Cerebellar nuclear complex (tissue), 1 donor: ENCODE data around the gene WDR18.

ENCODE experiments used
- DNase-seq, 2 experiments: peaks; one replicate each; lab custom pipeline; 2025; lab: John Stamatoyannopoulos, UW

The WDR18 gene

GRCh38 chr19:991932-992669, 8.0 kb downstream of the WDR18 start:
- no peak for DNase-seq

GRCh38 chr19:992670-993055, 8.5 kb downstream of the WDR18 start:
- DNase-seq: no peak

GRCh38 chr19:993361-993830, 9.3 kb downstream of the WDR18 start:
- DNase-seq: no peak

- DNase-seq: no peak
These were observed 9.8 kb downstream of the WDR18 start for GRCh38 chr19:993831-994393.

- DNase-seq: no peak
These were observed 10.4 kb downstream of the WDR18 start for GRCh38 chr19:994516-994915.

GRCh38 chr19:995051-995827, 11.1 kb downstream of the WDR18 start:
- DNase-seq: no peak

- no peak for DNase-seq
These were observed 12.1 kb downstream of the WDR18 start for GRCh38 chr19:996051-996838.

GRCh38 chr19:998064-998463, 13.9 kb downstream of the WDR18 start:
- DNase-seq: no peak

GRCh38 chr19:999379-999719, 15.2 kb downstream of the WDR18 start:
- DNase-seq: no peak

GRCh38 chr19:1000095-1000494, 15.9 kb downstream of the WDR18 start, which contains the start of gene GRIN3B:
Gene GRIN3B, plus strand, starts transcription at chr19:1000419. Its CDS starts 19 bp downstream, at chr19:1000438.
- DNase-seq: no peak

- no peak for DNase-seq
These were observed 16.7 kb downstream of the WDR18 start for GRCh38 chr19:1000591-1001537.

GRCh38 chr19:1001538-1002166, 17.5 kb downstream of the WDR18 start:
- no peak for DNase-seq

- DNase-seq: no peak
These were observed 18.5 kb downstream of the WDR18 start for GRCh38 chr19:1002600-1002999.

- DNase-seq: no peak
These were observed 19.1 kb downstream of the WDR18 start for GRCh38 chr19:1003283-1003682.

- DNase-seq: no peak
These were observed 20.2 kb downstream of the WDR18 start for GRCh38 chr19:1004204-1004802.

- DNase-seq: no peak
These were observed 20.9 kb downstream of the WDR18 start for GRCh38 chr19:1004803-1005664.

- no peak for DNase-seq
These were observed 22.7 kb downstream of the WDR18 start for GRCh38 chr19:1006711-1007398.

- no peak for DNase-seq
These were observed 23.5 kb downstream of the WDR18 start for GRCh38 chr19:1007399-1008251.
